Measurements from ENCODE around the gene SRBD1. TPM values are rescaled to one million over a fixed set of nuclear protein-coding genes. Genes with fewer than 3 reads are reported as not detected.

Gene SRBD1
- total RNA-seq, 1 donor from 2014 or later: 9.1 TPM

DNA sequence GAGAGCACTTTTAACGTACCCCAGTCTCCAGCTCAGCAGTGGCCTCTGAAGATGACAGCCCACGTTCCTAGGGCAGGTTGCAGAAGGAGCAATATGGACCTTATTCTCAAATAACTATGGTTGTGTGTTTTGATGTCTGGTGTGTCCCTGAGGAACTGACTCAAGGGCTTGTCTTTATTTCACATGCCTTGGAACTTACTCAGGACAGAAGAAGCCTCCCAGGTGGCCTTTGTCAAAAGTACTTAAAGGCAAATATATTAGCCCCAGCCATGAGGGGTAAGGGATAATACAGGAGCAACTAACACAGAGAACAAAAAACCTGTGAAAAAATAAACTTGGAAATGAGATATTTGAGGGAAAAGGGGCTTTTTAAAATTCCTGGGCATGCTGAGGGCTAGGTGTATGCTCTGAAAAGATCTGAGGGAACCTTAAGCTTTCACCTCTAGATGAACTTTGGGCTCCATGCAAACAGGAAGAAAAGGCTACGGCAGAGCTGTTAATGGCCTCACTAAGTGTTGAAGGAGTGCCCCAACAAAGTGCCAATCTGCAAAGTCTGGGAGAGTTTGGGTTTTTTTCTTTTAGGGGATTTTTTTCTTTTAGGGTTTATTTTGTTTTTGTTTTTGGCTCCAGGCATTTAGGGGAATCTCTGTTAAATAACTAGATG is 40.3 kb downstream of the SRBD1 start:
- intact Hi-C loops (cut with DNase I): no loop called here
- Histone ChIP-seq H3K4me1 (peaks cover 9% of the 10 kb centered on the region), H3K4me3 (no peak overlapping the region), H3K27ac (no peak overlapping the region), H3K9me3 (no peaks in the 10 kb centered on the region), H3K36me3 (no peaks in the 10 kb centered on the region), H3K27me3 (no peaks in the 10 kb centered on the region)
- no peak for DNase-seq (ENCODE audit: extremely low spot score in 2 of 2)
- TF ChIP-seq CTCF (IDR thresholded peaks at IDR 0.05) (no peak), POLR2A (IDR thresholded peaks at IDR 0.05) (no peak), POLR2AphosphoS5 (IDR thresholded peaks at IDR 0.05; ENCODE audit: insufficient read depth in 1 of 2, low read depth in 1 of 2) (no peak)

DNA sequence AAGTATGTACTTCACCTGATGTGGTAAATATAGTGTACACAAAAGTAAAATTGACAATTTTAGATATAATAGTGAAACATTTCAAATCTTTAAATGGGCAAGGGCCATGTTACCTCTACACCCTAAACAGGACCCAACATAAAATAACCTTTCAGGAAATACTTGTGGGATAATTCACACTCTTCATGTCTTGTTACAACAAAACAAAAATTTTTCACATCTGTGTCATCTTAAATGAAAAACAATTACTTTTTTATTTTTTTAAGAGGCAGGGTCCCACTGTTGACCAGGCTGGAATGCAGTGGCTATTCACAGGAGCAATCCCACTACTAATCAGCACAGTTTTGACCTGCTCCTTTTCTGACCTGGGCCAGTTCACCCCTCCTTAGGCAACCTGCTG is 42.1 kb downstream of the SRBD1 start:
- no peak for TF ChIP-seq POLR2AphosphoS5 (IDR thresholded peaks at IDR 0.05; ENCODE audit: insufficient read depth in 1 of 2, low read depth in 1 of 2)
- no peak for TF ChIP-seq POLR2A (IDR thresholded peaks at IDR 0.05)
- no peak for TF ChIP-seq CTCF (IDR thresholded peaks at IDR 0.05)
- intact Hi-C loops (cut with DNase I): no loop called here
- Histone ChIP-seq H3K4me1 (peaks cover 9% of the 10 kb centered on the region), H3K27ac (no peak overlapping the region), H3K36me3 (no peaks in the 10 kb centered on the region), H3K27me3 (no peaks in the 10 kb centered on the region), H3K9me3 (no peaks in the 10 kb centered on the region), H3K4me3 (no peak overlapping the region)
- no peak for DNase-seq (ENCODE audit: extremely low spot score in 2 of 2)

DNA sequence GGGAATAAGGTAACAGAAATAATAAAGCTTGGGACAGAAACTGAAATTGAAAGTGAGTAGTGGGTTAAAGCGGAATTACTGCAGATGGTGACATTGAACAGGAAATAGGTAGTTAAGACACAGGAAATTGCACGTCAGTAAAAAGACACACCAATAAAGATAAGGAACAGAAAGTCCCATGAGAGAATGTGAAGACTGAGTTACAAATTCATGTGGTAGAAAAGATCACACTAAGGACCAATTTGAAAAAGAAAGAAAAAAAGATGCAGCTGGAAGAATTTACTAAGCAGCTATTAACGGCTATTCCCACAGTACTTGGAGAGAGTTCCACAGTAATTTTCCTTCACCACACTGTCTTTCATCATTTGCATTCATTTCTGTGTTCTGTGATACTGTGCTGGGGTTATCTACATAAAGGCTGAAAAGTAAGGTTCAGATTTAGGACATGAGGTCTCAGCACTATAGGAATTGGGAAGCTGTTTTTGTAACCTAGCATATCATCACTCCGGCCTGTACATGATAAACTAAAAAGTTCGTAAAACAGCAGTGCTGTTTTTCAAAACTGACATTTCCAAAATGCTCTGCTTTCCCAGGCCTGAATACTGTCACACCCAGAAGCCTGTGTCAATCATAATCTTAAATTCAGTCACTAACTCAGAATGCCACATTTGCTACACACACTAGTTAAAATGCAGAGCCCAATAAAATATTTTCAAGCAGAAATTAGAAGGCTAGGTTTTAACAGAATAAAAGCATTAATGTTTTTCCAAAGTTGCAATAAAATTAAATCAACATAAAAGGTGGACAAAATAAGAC is 42.9 kb downstream of the SRBD1 start:
- Histone ChIP-seq H3K27ac (no peak overlapping the region), H3K4me1 (peaks cover 9% of the 10 kb centered on the region), H3K27me3 (no peaks in the 10 kb centered on the region), H3K9me3 (no peaks in the 10 kb centered on the region), H3K4me3 (no peak overlapping the region), H3K36me3 (no peaks in the 10 kb centered on the region)
- DNase-seq (ENCODE audit: extremely low spot score in 2 of 2): no peak
- intact Hi-C loops (cut with DNase I): no loop called here
- TF ChIP-seq POLR2AphosphoS5 (IDR thresholded peaks at IDR 0.05; ENCODE audit: insufficient read depth in 1 of 2, low read depth in 1 of 2) (no peak), POLR2A (IDR thresholded peaks at IDR 0.05) (no peak), CTCF (IDR thresholded peaks at IDR 0.05) (no peak)

- DNase-seq (ENCODE audit: extremely low spot score in 2 of 2): no peak
- no peak for TF ChIP-seq POLR2AphosphoS5 (IDR thresholded peaks at IDR 0.05; ENCODE audit: insufficient read depth in 1 of 2, low read depth in 1 of 2)
- no peak for TF ChIP-seq POLR2A (IDR thresholded peaks at IDR 0.05)
- no peak for TF ChIP-seq CTCF (IDR thresholded peaks at IDR 0.05)
- intact Hi-C loops (cut with DNase I): no loop called here
- no peak overlapping the region for H3K4me3 ChIP-seq
- no peaks in the 10 kb centered on the region for H3K27me3 ChIP-seq
- no peaks in the 10 kb centered on the region for H3K9me3 ChIP-seq
- H3K36me3 ChIP-seq: no peaks in the 10 kb centered on the region
- peaks cover 9% of the 10 kb centered on the region for H3K4me1 ChIP-seq
- no peak overlapping the region for H3K27ac ChIP-seq
Measured at GRCh38 chr2:45567288-45567963, 43.6 kb downstream of the SRBD1 start.
